HG03045 (cell line): ENCODE data around the gene CIB4.

Source experiments
- ATAC-seq: cut with Tn5 transposase; IDR thresholded peaks from one replicate; pipeline ENCODE4 v1.9.1; 2021; ENCODE audit warnings: mild to moderate bottlenecking, moderate library complexity; ENCODE audit not compliant: unreplicated experiment

CIB4 gene

GRCh38 chr2:26644188-26644835 is 3.1 kb upstream of the CIB4 start:
- no peak for ATAC-seq

GRCh38 chr2:26642429-26642828 is 1.3 kb upstream of the CIB4 start:
- ATAC-seq = no peak

- ATAC-seq = no peak
Observed at GRCh38 chr2:26640331-26640745, 828 bp downstream of the CIB4 start.

GRCh38 chr2:26639685-26640243 is 1.4 kb downstream of the CIB4 start:
- ATAC-seq = no peak

GRCh38 chr2:26637811-26638310 is 3.3 kb downstream of the CIB4 start:
- no peak for ATAC-seq

- ATAC-seq = no peak
Observed at GRCh38 chr2:26636935-26637334, 4.2 kb downstream of the CIB4 start.

GRCh38 chr2:26635401-26635800 is 5.8 kb downstream of the CIB4 start:
- no peak for ATAC-seq

- no peak for ATAC-seq
Observed at GRCh38 chr2:26634636-26635230, 6.4 kb downstream of the CIB4 start.

- no peak for ATAC-seq
Observed at GRCh38 chr2:26633993-26634595, 7.1 kb downstream of the CIB4 start.

- no peak for ATAC-seq
Observed at GRCh38 chr2:26633351-26633945, 7.7 kb downstream of the CIB4 start.

- ATAC-seq = no peak
Observed at GRCh38 chr2:26632624-26633185, 8.5 kb downstream of the CIB4 start.

GRCh38 chr2:26631401-26632170 is 9.6 kb downstream of the CIB4 start:
- no peak for ATAC-seq

- ATAC-seq = no peak
Observed at GRCh38 chr2:26630669-26631360, 10.4 kb downstream of the CIB4 start.

- no peak for ATAC-seq
Observed at GRCh38 chr2:26630235-26630634, 10.9 kb downstream of the CIB4 start.

GRCh38 chr2:26629751-26630150 is 11.4 kb downstream of the CIB4 start:
- ATAC-seq = no peak

- ATAC-seq = no peak
Observed at GRCh38 chr2:26629346-26629630, 11.9 kb downstream of the CIB4 start.

- ATAC-seq = no peak
Observed at GRCh38 chr2:26628561-26629345, 12.4 kb downstream of the CIB4 start.

- no peak for ATAC-seq
Observed at GRCh38 chr2:26627350-26628105, 13.6 kb downstream of the CIB4 start.

- no peak for ATAC-seq
Observed at GRCh38 chr2:26626606-26627005, 14.6 kb downstream of the CIB4 start.
